ENCODE data around the gene RSF1.
"Not testable (repeated sequence)": the region's sequence is repeated elsewhere in the genome, so short reads cannot be mapped to it uniquely, and the experiment has no call there.

Gene RSF1

DNA sequence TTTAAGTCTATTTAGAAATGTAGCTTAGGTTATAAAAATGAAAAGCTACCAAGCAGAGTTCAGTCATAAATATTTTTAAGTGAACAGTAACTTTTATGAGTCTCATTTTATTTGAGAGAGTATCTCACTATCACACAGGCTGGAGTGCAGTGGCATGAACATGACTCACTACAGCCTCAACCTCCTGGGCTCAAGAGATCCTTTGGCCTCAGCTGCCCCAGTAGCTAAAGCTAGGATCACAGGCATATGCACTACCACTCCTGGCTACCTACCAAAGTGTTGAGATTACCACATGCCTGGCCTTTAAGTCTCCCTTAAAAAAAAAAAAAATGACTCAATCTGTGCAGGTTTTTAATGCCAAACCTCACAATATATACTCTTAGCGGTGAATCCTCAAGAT is 148.3 kb downstream of the RSF1 start:
- no peak for DNase-seq

DNA sequence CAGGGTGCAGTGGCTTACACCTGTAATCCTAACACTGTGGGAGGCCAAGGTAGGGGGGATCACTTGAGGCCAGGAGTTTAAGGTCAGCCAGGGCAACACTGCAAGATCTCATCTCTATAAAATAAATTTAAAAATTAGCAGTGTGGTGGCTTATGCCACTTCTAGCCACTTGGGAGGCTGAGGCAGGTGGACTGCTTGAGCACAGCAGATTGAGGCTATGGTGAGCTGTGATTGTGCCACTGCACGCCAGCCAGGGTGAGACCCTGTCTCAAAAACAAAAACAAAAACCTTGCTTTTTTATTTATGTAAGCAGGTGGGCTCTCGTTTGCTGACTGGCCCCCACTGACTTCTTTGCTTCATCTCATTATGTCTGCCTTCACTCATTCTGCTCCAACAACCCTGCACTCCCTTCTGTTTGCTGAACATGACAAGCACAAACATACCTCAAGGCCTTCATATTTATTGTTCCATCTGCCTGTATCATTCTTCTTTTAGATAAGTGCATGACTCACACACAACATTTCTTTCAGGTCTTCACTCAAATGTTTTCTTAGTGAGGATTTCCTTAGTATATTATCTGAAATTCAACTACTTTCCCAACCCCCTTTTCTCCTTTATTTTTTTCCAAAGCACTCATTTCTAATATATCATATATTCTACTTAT is 150.5 kb downstream of the RSF1 start:
- no peak for DNase-seq

DNA sequence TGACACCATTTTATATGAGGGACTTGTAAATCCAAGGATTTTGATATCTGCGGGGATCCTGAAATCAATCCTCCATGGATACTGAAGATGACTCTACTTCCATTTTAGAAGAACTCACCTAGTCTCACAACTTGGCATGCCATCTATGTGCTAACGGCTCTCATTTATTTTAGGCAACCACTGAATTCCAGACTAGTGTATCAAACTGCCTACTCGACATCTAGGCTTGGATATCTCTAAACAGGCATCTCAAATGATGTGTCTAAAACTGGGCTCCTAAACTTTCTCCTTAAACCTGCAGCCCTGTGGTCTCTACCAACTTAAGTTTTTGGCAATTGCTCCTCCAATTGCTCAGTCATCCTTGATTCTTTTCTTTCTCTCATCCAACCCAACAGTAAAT is 151.8 kb downstream of the RSF1 start:
- DNase-seq = no peak

DNA sequence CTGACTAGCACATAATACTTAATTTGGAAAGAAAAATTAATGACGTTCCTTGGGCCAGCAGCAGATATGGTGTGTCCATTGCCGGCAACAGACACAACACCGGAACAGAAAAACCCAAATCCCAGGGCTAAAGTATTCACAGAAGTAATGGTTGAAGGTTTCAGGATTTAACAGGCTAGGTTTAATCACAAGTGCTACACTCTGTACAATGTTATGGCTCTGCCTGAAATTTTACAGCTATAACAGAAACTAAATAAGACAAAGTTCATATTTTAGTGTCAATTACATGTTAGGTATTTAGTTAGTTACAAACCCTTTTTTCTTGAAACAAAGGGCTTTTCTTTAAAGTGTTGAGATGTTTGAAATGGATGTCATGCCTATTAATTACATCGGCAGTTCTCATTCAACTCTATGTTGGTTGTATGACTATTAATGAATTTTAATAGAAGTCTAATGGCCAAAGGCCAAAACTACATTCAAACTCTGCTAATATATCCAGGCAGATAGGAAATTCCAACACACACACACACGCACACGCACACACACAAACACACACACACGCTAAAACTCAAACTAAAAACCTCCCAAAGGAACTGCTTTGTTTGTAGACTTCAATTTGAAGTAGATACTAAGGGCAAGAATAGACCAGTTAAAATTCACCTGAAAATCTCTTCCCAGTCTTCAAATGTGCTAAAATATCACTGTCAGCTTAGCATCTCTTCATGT is 155.1 kb downstream of the RSF1 start:
- no peak for DNase-seq

DNA sequence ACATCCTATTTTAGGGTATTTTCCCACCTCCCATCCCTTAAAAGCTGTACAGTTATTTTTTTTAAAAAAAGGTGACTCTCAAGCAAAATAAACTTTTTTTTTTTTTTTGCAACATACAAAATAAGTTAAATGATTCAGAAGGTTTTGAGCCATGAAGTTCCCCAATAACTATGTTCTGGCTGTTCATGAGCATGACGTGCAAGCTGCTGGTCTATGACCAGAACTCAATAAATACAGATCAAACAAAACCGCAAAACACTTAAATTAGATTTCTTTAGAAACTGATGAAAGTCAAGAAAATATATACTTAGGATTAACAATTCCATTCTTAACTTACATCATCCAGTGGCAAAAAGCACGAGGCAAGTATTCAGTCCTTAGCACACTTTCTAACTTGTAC is 158.9 kb downstream of the RSF1 start:
- DNase-seq = no peak

DNA sequence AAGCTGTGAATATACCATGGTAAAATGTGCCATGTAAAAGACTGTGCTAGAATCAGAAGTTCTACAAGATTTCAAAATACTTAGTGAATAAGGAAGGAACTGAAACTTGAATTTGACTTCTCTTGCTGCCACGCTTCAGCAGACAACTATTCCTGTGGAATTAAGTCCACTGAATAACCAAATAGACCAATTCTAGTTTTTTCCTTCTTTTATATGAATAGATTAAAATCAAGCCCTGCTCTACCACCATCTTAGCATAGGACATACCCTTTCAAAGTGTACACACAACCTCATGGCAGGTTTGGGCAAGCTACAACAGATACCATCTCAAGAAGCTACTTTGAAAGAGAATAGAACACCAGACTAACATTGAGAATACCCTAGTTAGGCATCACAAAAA is 159.6 kb downstream of the RSF1 start:
- DNase-seq = no peak

DNA sequence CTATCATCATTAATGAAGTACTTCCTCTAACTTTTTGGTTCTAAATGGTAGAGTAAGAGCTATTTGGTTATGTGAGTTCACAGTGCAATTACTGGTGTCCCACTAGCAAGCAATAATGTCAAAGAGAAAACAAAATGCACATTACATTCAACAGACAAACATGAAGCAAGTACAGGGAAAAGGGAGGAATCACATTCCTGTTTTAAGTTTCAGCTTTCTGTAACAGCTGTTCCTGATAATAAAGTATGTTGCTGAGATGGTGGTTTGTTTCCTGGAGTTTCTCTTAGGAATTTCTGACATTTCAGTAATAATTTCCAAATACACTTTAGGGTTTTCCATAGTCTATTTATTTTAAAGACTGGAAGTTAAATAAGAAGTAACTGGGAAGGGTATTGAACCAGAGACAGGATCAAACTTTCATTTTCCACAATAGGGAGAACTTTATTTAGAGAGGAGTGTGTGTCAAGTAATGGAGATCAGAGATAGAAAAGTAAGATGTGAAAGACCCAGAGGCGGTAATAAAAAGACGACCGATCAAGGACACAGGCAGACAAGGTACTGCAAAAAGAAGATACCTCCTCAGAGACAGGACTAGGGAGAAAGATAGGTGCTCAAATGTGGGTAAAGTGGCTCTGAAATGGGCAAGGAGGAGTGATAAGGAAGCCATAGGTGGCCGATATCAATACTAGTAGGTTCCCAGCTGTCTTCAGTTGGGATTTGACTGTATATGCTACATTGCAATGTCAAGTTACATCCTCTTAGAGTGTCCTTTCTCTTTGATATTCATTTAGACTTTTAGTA is 162.1 kb downstream of the RSF1 start:
- DNase-seq = no peak

DNA sequence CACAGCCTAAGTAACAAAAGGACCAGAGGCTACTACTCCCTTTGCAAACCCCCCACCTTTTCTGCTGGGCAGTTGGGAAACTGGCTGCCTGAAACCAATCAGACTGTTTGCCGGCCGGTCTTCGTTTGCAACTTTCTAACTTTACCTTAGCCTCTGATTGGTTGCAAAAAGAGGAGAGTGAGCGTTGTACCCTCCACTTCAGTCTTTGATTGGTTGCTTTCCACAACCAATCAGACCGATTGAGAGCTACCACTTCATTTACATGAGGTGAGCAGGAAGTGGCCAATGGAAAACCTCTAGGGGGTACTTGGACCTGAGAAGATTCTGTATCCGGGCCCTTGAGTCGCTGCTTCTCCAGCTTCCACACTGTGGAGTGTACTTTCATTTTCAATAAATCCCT is 164.2 kb downstream of the RSF1 start:
- DNase-seq = no peak

DNA sequence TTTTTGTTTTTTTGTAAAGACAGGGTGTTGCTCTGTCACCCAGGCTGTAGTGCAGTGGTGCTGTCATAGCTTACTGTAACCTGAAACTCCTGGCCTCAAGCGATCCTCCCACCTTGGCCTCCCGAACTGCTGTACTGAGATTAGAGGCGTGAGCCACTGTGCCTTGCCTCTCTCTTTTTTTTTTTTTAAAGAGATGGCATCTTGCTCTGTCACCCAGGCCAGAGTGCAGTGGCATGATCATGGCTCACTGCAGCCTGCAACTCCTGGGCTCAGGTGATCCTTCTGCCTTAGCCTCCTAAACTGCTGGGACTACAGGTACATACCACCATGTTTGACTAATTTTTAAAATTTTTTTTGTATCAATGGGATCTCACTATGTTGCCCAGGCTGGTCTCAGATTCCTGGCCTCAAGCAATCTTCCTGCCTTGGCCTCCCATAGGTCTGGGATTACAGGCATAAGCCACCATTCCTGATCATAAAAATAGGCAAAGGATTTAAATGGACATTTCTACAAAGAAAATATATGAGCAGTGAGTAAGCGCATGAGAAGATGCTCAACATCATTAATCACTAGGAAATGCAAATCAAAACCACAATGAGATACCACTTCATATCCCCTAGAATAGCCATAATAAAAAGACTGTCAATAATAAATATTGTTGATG is 165.6 kb downstream of the RSF1 start:
- DNase-seq = no peak

DNA sequence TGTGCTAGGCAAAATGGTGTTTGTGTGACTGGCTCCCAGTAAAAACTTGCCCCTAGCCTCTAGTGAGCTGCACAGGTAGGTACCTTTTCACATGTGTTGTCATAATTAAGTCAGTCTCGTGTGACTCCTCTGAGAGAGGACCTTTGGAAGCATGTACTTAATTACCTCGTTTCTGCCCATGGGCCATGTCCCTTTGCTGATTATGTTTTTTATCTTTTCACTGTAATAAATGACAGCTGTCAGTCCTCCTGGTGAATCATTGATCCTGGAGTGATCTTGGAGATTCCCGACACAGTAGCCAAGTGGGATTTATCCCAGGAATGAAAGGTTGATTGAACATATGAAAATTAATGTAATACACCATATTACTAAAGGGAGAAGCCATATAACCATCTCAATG is 170.4 kb downstream of the RSF1 start:
- no peak for DNase-seq

DNA sequence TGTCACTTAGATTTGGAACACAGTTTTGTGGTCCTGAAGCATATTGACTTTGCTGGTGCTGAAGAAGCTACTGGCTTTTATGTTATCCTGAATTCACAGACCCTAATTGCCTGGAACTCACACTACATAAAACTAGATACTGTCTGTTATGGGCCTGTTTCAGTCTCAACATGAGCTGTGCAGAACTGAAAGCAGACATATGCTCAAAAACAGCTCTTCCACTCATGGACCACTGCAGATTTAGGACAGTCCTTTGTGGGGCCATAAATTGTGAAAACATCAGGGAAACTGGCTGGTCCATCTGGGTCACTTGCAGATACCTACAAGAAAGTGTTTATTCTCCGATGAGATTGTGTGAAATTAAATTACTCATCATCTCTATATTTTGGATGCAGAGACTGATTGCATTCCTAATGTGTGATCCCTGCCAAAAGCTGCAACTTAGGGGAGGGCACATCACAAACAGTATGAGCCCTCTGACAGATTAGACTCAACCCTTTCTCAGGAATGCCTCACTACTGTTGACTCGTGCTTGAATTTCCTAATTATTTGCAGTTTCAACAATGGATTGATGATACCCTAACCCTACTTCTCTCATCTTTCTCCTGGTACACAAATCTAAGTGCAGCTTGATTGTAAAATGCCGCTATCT is 172.7 kb downstream of the RSF1 start:
- DNase-seq = no peak

DNA sequence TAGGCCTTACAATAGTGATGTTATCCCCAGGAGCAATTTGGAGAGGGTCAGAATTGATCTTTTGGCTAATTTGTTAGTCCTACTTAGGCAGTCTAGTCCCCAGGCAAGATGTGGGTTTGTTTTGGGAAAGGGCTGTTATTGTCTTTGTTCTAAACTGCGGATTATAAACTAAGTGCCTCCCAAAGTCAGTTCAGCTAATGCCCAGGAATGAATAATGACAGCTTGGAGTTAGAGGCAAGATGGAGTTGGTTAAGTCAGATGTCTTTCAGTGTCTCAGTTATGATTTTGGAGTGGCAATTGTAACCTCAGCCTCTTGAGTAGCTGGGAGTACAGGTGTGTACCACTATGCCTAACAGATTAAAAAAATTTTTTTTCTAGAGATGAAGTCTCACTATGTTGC is 175.6 kb downstream of the RSF1 start:
- no peak for DNase-seq

DNA sequence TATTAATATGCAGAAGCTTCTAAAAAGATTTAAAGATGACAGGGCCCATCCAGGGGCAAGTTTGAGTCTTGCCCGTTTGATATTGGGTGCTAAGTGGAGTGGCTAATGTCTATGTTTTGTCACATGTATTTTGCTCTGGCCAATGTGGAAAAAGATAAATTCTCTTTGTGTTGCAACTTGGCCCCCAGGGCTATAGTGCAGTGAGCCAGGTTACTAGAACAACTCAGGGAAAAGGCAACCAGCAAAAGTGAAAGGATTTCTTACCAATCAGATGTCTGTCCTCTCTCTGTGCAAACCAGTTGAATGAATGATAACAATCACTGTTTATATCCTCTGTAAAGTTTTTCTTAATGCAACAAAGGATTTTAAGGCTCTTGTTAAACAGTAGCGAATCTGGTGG is 178.3 kb downstream of the RSF1 start:
- DNase-seq = no peak

DNA sequence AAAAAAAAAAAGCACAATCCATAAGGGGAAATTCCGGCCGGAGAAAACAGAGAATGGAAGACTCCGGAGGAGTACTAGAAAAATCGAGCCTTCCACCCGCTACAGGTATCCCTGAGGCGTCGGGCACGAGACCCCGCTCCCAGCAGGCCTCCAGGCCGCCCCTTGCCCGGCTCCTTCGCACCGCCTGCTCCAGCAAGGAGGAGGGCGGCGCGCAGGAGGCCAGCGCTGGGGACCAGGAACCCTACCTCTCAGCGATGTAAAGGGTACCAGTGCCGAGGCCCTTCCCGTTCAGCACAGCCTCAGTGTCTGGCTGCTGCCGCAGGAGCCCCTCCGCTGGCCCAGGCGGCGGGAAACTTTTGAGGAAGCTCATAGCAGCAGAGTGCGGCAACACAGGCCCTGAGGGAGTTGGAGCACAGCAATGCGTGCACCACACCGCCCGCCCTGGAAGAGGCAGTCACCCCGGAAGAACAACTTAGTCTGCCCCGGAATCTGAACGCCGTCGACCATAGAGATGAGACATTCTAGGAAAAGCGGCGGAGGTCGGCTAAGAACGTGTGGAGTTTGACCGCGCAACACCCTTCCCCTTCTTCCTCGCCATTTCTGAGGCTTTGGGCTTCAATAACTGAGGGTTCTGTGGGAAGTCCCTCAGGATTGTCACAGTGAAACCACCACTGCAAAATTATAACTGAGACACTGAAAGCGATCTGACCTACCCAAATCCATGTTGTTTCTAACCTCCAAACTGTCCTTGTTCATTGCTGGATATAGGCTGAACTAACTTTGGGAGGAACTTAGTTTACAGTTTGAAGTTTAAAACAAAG is 183.0 kb downstream of the RSF1 start, which contains the start of gene CLNS1A:
TSS of gene CLNS1A (minus strand) at position 450 of the 821 bp plus-strand sequence. CDS start at position 370, 80 bp downstream.
- peak; percentile 83 for DNase-seq

DNA sequence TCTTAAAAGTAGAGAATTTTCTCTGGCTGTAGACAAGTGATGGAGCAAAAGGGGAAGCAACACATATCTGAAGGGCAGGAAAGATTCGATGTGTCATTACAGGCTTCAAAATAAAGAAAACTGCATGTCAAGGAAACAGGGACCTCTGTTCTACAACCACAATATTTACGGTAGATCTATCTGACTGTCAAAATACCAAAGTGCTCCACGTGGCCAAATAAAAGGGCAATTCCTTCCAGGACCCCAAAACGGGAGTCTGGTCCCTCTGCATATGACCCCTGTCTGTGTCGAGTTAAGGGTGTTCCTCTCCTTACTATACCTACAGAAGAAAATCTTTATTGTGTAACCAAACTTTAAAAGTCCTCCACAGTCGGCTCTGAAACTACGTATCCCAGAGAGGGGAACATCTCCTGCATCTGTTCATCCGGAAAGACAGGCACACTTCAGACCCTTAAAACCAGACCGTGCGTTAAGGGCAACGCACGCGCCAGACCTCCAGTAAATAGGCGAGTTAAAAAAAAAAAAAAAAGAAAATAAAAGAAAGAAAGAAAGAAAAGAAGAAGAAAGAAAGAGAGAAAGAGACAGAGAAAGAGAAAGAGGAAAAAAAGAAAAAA is 183.7 kb downstream of the RSF1 start:
- no peak for DNase-seq

DNA sequence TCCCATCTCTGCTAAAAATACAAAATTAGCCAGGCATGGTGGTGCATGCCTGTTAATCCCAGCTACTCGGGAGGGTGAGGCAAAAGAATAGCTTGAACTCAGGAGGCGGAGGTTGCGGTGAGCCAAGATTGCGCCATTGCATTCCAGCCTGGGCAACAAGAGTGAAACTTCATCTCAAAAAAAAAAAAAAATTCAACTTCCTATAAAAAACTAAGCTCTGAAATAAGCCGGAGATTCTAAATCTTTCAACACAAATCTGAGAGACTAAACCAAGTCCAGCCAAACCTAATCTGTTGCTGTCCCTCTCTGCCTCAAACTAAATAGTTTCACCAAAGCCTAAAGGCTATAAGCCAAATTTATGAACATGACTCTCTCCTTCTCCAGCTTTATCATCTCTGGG is 186.6 kb downstream of the RSF1 start:
- DNase-seq = not testable (repeated sequence)

DNA sequence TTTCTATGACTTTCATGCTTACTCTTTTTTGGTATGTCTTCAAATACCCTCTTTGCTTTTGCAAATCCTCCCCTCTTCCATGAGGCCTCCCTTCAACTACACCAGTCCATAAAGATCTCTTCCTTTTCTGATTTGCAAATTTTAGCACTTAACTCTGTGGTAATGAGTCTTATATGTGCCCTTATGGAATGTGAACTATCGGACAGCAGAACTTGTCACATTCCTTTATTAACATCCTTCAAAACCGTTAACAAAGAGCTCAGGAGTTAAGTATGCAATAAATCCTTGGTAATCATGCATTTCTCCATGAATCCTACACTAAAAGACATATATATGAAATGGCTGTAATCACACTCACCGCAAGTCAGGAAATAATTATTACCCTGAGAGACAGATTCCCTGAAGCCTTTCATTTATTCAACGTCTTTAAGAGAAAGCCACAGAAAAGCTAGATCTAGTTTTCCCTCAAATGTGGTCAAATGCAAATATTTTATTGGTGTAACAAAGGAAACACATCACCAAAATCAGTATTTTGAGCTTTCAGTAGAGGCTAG is 190.3 kb downstream of the RSF1 start:
- no peak for DNase-seq

DNA sequence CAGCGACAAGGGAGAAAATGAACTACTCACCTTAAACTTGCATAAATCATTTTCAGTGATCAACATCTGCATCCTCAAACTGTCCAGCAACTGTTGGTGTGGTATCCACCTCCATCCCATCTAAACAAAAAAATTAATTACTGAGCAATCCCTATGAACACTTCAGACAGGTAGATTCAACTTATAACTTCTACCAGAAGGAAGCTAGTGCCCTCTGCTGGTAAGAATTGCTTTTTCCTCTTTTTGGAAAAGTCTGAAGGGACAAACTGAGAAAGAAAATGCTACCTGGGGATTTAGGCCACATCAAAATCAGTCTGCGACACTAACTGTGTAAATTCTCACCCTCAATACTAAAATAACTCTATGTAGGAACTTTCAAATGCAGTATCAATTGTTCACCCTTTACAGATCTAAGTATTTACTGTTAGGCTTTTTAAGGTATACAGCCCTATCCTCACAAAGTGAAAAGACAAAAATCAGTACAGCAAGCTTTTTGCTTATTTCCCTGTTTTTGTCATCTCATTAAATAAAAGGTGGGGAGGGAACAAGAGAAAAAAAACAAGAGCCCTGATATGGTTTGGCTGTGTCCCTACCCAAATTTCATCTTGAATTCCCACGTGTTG is 200.8 kb downstream of the RSF1 start:
- peak; percentile 63 for DNase-seq

DNA sequence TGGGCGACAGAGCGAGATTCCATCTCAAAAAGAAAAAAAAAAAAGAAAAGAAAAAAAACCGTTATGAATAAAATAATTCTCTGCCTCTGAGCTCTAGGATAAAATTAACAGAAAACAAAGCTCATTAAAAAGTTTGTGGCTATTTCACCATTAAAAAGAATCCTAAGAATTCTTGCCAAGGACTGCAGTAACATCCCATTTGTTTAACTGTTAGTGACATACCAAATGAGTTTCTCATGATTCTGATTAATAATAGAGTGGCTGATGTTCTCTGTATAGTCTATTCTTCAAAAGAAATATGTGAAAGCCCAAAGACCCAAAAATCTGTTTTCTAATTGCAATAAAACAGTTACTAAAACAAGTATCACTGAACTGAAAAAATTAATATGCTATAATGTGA is 202.6 kb downstream of the RSF1 start:
- DNase-seq = no peak

DNA sequence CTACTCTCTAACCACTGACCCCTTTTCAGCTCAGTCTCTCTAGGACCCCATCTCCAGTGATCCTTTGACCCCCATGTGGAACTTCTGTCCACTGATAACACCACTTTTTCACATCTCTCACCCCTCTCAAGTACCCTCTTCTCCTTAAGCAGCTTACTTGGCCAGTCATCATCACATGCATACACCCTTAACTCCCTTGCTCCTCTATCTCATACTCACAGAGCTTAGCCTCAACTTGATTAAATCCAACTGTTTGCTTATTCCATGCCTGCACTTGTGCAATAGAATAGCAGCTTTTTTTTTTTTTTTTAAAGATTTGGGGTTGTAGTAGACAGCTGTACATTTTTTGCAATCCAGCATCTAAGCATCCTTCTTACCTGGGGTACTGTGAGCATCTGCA is 208.6 kb downstream of the RSF1 start:
- no peak for DNase-seq
